ENCODE results near the gene ACTN4. TPM values are rescaled to one million over a fixed set of nuclear protein-coding genes. Genes with fewer than 3 reads are reported as not detected.
A peak's percentile ranks its signal among the peaks of the same experiment; 100 is the strongest.

Gene ACTN4
- total RNA-seq, 2 experiments from 2014 or later = 532 to 534 TPM

DNA sequence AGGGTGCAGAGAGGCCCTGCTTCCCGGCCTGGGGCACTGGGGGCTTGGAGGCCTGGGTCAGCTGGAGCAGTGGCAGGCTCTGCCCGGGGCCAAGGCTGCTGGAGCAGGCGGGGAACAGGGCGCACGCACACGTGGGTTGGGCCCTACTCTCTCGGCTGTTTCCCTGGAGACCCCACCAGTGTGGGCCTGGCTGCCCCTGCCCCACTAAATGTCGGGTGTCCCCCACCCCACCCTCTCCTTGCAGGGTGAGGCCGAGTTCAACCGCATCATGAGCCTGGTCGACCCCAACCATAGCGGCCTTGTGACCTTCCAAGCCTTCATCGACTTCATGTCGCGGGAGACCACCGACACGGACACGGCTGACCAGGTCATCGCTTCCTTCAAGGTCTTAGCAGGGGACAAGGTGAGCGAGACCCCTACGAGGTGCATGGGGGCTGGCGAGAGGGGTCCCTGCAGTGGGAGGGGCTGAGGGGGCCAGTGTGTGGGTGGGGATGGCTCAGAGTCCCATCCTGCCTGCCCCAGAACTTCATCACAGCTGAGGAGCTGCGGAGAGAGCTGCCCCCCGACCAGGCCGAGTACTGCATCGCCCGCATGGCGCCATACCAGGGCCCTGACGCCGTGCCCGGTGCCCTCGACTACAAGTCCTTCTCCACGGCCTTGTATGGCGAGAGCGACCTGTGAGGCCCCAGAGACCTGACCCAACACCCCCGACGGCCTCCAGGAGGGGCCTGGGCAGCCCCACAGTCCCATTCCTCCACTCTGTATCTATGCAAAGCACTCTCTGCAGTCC, 81.5 kb downstream of the ACTN4 start:
- ChIA-PET CTCF (no interaction called here), POLR2A (no interaction called here)
- Mint-ChIP-seq H3K27me3 (no peaks in the 10 kb centered on the region), H3K36me3 (ENCODE audit: low read depth) (peaks cover 58% of the 10 kb centered on the region), H3K27ac (no peak overlapping the region), H3K9me3 (no peaks in the 10 kb centered on the region), H3K4me1 (peaks cover 35% of the 10 kb centered on the region), H3K4me3 (no peak overlapping the region)
- DNase-seq = no peak

DNA sequence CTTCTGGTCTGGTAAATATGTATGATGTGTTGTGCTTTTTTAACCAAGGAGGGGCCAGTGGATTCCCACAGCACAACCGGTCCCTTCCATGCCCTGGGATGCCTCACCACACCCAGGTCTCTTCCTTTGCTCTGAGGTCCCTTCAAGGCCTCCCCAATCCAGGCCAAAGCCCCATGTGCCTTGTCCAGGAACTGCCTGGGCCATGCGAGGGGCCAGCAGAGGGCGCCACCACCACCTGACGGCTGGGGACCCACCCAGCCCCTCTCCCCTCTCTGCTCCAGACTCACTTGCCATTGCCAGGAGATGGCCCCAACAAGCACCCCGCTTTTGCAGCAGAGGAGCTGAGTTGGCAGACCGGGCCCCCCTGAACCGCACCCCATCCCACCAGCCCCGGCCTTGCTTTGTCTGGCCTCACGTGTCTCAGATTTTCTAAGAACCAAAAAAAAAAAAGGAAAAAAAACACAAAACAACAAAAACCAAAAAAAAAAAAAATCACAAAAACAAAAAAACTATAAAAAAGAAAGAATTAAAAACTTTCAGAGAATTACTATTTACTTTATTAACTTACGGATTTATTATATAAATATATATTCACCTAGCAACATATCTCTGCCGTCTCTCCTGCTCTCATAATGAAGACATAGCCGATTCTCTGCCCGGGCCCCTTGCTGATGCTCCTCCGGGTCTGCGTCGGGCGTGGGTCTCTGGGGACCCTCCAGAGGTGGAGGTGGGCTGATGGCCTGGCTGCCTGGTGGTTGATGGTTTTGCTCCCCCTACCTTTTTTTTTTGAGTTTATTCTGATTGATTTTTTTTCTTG, 82.4 kb downstream of the ACTN4 start:
- peaks cover 44% of the 10 kb centered on the region for H3K4me1 Mint-ChIP-seq
- H3K9me3 Mint-ChIP-seq = no peaks in the 10 kb centered on the region
- H3K4me3 Mint-ChIP-seq = no peak overlapping the region
- DNase-seq = peak; percentile 81
- H3K36me3 Mint-ChIP-seq (ENCODE audit: low read depth) = peaks cover 50% of the 10 kb centered on the region
- H3K27ac Mint-ChIP-seq = peak overlapping the region; percentile 61
- no peaks in the 10 kb centered on the region for H3K27me3 Mint-ChIP-seq
- POLR2A ChIA-PET = no interaction called here
- CTCF ChIA-PET = interaction anchor here (0.6 kb wide), 1 partner anchor 327 kb away, joined by 3 read pairs; the partner anchor contains the start of gene FAM98C

DNA sequence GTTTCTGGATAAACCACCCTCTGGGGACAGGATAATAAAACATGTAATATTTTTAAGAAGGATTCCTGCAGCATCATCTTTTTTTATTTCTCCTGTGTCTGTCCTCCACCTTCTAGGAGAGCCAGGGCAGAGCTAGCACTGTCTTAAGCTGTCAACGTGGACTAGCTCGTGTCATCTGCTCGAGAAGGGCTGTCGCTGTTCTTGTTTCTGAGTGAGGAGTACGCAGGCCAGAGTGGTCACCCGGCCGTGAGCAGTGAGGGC, 83.0 kb downstream of the ACTN4 start:
- no peak overlapping the region for H3K4me3 Mint-ChIP-seq
- no peaks in the 10 kb centered on the region for H3K27me3 Mint-ChIP-seq
- ChIA-PET CTCF (interaction anchor here (0.6 kb wide), 1 partner anchor 328 kb away, joined by 3 read pairs; the partner anchor contains the start of gene FAM98C), POLR2A (no interaction called here)
- no peaks in the 10 kb centered on the region for H3K9me3 Mint-ChIP-seq
- peak overlapping the region; percentile 61 for H3K27ac Mint-ChIP-seq
- no peak for DNase-seq
- H3K4me1 Mint-ChIP-seq = peaks cover 50% of the 10 kb centered on the region
- H3K36me3 Mint-ChIP-seq (ENCODE audit: low read depth) = peaks cover 46% of the 10 kb centered on the region

DNA sequence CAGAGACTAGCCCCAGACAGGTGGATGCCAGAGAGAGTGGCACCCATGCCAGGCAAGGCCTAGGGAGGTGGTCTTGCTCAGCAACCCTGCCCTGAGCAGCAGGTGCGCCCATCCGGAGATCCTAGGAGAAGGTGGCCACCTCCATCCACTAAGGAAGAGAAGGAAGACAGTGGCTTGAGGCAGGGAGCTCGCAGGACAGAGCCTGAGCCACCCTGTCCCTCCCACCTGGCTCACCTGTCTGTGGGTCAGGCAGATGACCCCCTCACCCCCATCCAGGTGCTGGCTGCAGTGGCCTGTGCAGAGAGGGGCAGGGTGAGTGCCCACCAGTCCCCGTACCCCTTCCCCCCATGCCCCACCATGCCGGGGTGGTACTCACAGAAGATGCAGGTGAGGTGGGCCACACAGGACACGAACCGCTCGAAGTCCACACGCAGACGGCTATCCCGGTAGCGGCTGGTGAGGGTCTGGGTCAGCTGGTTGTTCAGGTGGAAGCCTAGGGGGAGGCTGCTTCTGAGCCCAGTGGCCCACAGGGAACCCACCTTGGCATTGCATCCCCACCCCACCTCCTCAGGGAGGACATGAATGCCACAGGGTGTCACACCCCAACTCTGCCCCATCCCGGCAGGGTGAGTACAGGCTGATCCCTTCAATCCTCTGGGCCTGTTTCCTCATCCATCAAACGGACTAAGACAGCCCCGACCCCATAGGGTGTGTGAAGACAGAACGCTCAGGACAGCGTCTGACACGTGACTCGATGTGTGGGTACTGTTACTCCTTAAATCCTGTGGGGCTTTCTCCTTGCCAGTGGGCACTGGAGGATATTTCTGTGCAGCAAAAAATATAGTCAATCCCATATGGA, 83.5 kb downstream of the ACTN4 start:
- no peak overlapping the region for H3K4me3 Mint-ChIP-seq
- POLR2A ChIA-PET = no interaction called here
- CTCF ChIA-PET = no interaction called here
- H3K36me3 Mint-ChIP-seq (ENCODE audit: low read depth) = peaks cover 44% of the 10 kb centered on the region
- H3K27ac Mint-ChIP-seq = peak overlapping the region; percentile 89
- no peak for DNase-seq
- no peaks in the 10 kb centered on the region for H3K27me3 Mint-ChIP-seq
- H3K4me1 Mint-ChIP-seq = peaks cover 51% of the 10 kb centered on the region
- no peaks in the 10 kb centered on the region for H3K9me3 Mint-ChIP-seq

DNA sequence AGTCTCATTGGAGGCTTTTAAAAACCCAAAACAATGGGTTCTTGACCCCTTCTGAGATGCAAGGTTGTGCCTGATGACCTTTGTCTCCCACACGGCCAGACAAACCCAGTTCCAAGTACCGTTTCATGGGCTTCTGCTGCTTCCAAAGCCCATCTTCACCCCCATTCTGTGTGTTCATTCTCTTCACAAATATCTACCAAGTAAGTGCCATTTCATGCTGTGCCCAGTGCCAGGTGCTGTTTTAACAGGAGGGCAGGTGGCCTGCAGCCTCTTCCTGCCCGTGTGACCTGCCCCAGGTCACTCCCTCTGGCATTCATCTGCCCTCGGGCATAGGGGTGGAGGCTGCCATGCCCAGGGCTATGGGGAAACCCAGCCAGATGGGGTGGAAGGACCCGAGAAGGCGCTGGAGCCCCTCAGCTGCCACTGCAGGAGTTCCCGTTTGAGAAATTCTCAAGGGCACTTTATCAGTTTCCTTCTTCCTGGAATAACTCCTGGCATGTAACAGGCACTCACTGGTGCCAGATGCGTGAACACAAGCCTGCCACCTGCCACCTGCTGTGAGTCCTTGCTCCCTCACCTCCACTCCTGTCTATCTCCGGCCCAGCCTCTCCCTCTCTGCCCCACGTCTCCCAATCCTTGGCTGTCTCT, 84.3 kb downstream of the ACTN4 start:
- Mint-ChIP-seq H3K4me1 (peaks cover 50% of the 10 kb centered on the region), H3K4me3 (no peak overlapping the region), H3K9me3 (no peaks in the 10 kb centered on the region), H3K27me3 (no peaks in the 10 kb centered on the region), H3K36me3 (ENCODE audit: low read depth) (peaks cover 39% of the 10 kb centered on the region), H3K27ac (peak overlapping the region; percentile 89)
- ChIA-PET POLR2A (interaction anchor here (1.1 to 3.3 kb wide), 2 partner anchors 10 to 147 kb away, joined by 3 to 15 read pairs; partner anchors contain the start of gene RINL), CTCF (no interaction called here)
- DNase-seq = no peak

DNA sequence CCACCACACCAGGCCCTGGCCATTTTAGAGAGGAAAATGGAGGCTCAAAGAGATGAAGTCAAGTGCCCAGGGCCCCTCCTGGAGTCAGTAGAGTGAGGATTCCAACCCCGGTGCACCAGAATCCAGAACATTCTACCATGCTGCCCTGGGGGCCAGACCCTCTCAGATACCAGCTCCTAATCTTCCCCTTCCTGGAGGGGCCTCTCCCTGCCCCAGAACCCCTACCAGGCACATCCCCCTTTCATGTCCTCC, 85.7 kb downstream of the ACTN4 start:
- Mint-ChIP-seq H3K36me3 (ENCODE audit: low read depth) (peaks cover 29% of the 10 kb centered on the region), H3K4me1 (peaks cover 55% of the 10 kb centered on the region), H3K27me3 (peaks cover 4% of the 10 kb centered on the region), H3K4me3 (peak overlapping the region; percentile 13), H3K9me3 (no peaks in the 10 kb centered on the region), H3K27ac (peak overlapping the region; percentile 89)
- POLR2A ChIA-PET = interaction anchor here (1.1 to 3.3 kb wide), 6 partner anchors 22 to 330 kb away, joined by 4 to 15 read pairs (median 6); partner anchors contain the start of genes ACTN4, EIF3K, FAM98C and RINL
- CTCF ChIA-PET = interaction anchor here (0.7 to 3.3 kb wide), 4 partner anchors 36 to 198 kb away, joined by 3 to 24 read pairs (median 6); partner anchors contain the start of genes MRPS12 and SARS2
- DNase-seq = no peak

DNA sequence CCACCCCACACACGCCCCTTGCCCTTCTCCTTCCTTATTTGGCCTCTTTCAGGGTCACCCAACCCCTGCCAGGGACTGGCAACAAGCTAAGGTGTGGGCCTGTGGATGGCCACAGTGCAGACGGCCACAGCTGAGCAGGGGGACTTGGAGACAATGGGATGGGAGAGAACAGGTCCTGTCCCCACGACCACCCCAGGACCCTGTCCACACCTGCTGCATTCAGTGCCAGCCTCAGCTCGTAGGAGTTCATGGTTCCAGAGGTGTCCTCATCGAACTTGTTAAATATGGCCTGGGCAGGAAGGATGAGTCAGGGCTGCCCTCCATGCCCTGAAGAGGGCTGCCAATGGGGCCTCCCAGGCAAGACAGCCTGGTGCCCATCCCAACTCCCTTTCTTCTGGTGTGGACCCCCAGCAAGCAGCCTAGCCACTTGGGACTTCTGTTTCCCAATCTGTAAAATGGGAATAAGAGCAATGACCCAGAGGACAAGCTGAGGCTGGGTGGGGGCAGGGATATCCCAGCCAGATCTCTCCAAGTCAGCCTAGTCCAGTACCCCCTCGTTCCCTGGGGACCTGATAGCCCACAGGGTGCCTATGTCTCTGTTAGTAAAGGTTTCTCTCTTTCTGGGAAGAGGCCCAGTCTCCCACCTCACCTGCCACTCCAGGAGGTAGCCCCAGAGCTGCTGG, 86.2 kb downstream of the ACTN4 start:
- Mint-ChIP-seq H3K27me3 (peaks cover 4% of the 10 kb centered on the region), H3K36me3 (ENCODE audit: low read depth) (peaks cover 29% of the 10 kb centered on the region), H3K4me3 (peak overlapping the region; percentile 79), H3K4me1 (peaks cover 57% of the 10 kb centered on the region), H3K9me3 (no peaks in the 10 kb centered on the region), H3K27ac (peak overlapping the region; percentile 89)
- POLR2A ChIA-PET = interaction anchor here (0.6 to 3.3 kb wide), 15 partner anchors 9 to 331 kb away, joined by 3 to 15 read pairs (median 6); partner anchors contain the start of genes ACTN4, EIF3K, FAM98C and RINL
- peak; percentile 37 for DNase-seq
- CTCF ChIA-PET = interaction anchor here (0.7 to 3.3 kb wide), 5 partner anchors 36 to 198 kb away, joined by 3 to 24 read pairs (median 5); partner anchors contain the start of genes MRPS12 and SARS2

DNA sequence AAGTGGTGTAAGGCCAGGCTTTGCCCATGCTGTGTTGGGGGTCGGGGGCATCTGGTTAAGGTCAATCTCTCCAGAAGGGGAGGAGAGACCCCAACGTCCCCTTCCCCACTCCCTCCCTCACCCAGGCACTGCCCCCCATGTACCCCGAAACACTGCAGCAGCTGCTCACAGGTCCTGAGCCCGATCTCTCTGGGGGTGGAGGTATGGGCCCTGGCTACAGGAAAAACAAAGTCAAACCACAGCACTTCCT, 86.7 kb downstream of the ACTN4 start:
- DNase-seq = no peak
- H3K4me1 Mint-ChIP-seq = peaks cover 60% of the 10 kb centered on the region
- no peaks in the 10 kb centered on the region for H3K9me3 Mint-ChIP-seq
- peak overlapping the region; percentile 79 for H3K4me3 Mint-ChIP-seq
- peaks cover 29% of the 10 kb centered on the region for H3K36me3 Mint-ChIP-seq (ENCODE audit: low read depth)
- ChIA-PET POLR2A (interaction anchor here (0.6 to 3.3 kb wide), 18 partner anchors 9 to 331 kb away, joined by 3 to 15 read pairs (median 6); partner anchors contain the start of genes ACTN4, EIF3K, FAM98C and MRPS12), CTCF (interaction anchor here (0.6 to 3.3 kb wide), 4 partner anchors 35 to 197 kb away, joined by 3 to 24 read pairs (median 6); partner anchors contain the start of genes MRPS12 and SARS2)
- peaks cover 4% of the 10 kb centered on the region for H3K27me3 Mint-ChIP-seq
- H3K27ac Mint-ChIP-seq = peak overlapping the region; percentile 89

DNA sequence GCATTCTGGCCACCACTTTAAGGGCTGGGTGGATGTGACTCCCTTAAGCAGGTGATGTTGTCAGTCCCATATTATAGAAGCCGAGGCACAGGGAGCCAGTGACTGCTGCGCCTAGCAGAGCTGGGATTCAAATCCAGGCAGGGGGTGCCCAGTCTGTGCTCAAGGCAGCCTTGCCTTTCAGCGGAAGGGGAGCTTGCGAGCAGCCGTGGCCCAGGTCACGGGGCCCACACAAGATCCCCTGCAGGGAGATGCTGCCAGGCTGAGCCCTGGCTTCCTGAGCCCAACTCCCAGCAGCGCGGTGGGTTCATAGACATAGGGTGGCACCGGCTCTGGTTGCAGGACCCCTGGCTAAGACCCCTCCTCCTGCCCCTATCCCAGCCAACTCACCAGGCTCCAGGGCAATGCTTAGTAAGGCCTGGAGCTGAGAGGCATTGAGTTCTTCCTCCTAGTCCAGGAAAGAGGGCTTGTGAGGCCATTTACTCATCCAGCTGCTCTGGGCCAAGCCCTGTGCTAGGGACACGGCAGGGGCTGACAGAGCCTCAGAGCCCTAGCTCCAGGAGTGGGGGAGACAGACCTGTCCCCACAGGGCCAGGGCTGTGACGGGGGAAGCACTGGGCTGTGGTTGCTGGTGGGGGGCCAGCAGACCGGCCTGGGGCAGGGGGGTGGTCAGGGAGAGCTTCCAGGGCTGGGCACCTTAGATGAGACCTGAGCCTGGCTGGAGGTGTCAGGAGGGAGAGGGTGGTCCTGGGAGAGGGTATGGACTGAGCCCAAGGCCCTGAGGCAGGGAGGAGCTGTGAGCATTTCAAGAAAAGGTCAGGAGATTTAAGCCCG, 87.2 kb downstream of the ACTN4 start:
- ChIA-PET CTCF (interaction anchor here (0.6 to 3.3 kb wide), 7 partner anchors 10 to 332 kb away, joined by 3 to 24 read pairs (median 3); partner anchors contain the start of genes CAPN12, FAM98C, MRPS12 and SARS2), POLR2A (interaction anchor here (0.6 to 3.3 kb wide), 27 partner anchors 10 to 360 kb away, joined by 3 to 15 read pairs (median 4); partner anchors contain the start of genes ACTN4, EIF3K, FAM98C and MRPS12)

DNA sequence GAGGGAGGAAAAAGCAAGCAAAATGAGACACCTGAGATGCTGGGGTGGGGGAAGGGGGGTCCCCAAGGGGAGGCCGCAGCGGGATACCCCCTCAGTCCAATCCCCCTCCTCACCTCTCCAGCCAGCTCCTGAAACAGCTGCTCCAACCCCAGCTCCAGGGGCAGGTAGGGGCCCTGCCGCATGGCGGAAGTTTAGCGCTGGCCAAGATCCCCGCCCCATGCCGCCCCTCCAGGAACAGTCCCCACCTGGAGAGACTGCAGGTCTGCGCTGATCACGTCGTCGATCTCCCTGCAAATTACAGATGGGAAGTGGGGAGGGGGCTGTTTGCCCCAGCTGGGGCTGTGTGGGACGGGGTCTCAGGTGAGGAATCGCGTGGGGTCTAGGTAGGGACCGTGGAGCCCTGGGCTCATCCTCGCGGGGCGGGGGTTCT, 87.8 kb downstream of the ACTN4 start:
- peaks cover 22% of the 10 kb centered on the region for H3K36me3 Mint-ChIP-seq (ENCODE audit: low read depth)
- peak overlapping the region; percentile 89 for H3K27ac Mint-ChIP-seq
- H3K27me3 Mint-ChIP-seq = peaks cover 4% of the 10 kb centered on the region
- H3K9me3 Mint-ChIP-seq = no peaks in the 10 kb centered on the region
- peaks cover 66% of the 10 kb centered on the region for H3K4me1 Mint-ChIP-seq
- DNase-seq = peak; percentile 55
- ChIA-PET CTCF (interaction anchor here (0.9 to 3.3 kb wide), 6 partner anchors 9 to 333 kb away, joined by 3 to 24 read pairs (median 3); partner anchors contain the start of genes CAPN12, FAM98C, MRPS12 and SARS2), POLR2A (interaction anchor here (0.7 to 2.6 kb wide), 18 partner anchors 10 to 361 kb away, joined by 3 to 11 read pairs (median 4); partner anchors contain the start of genes ACTN4, EIF3K, FAM98C and PSMD8)
- H3K4me3 Mint-ChIP-seq = peak overlapping the region; percentile 79

More for the DNA sequence above, 87.2 kb downstream of the ACTN4 start:
- Mint-ChIP-seq H3K9me3 (no peaks in the 10 kb centered on the region), H3K27ac (peak overlapping the region; percentile 89), H3K27me3 (peaks cover 4% of the 10 kb centered on the region), H3K4me3 (peak overlapping the region; percentile 79), H3K4me1 (peaks cover 62% of the 10 kb centered on the region), H3K36me3 (ENCODE audit: low read depth) (peaks cover 27% of the 10 kb centered on the region)
- DNase-seq = peak; percentile 69

DNA sequence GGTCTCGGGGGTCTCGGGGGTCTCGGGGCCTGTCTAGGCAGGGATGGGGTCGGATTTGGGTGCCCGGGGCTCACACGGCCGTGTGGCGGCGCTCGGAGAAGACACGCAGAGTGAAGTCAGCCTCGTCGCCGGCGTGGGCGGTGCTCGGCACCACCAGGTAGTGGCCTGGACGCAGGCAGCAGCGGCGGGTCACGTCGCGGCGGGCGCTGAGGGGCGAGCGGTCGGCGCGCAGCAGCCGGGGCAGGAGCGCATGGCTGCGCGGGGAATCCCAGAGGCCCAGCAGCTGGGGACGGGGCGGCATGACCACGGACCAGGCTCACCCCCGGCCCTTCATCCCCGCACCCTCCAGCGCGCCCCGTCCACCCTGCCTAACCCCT, 88.6 kb downstream of the ACTN4 start:
- Mint-ChIP-seq H3K27ac (no peak overlapping the region), H3K4me1 (peaks cover 62% of the 10 kb centered on the region), H3K36me3 (ENCODE audit: low read depth) (peaks cover 17% of the 10 kb centered on the region), H3K4me3 (peak overlapping the region; percentile 63), H3K27me3 (peaks cover 4% of the 10 kb centered on the region), H3K9me3 (no peaks in the 10 kb centered on the region)
- ChIA-PET POLR2A (interaction anchor here (1.3 to 2.6 kb wide), 3 partner anchors 33 to 106 kb away, joined by 4 to 11 read pairs (median 5); no protein-coding TSS in a partner anchor), CTCF (no interaction called here)
- DNase-seq = peak; percentile 65
